HUDEP-2 (cell line): Measurements from ENCODE around the gene MB21D2.
"Not testable (repeated sequence)": the region's sequence is repeated elsewhere in the genome, so short reads cannot be mapped to it uniquely, and the experiment has no call there.

Experiments used
- DNase-seq, 76 experiments: peaks; one replicate each; lab custom pipeline; 2025; ENCODE audit not compliant: unreplicated experiment in 76 of 76; lab: John Stamatoyannopoulos, UW

MB21D2 gene, protein sequence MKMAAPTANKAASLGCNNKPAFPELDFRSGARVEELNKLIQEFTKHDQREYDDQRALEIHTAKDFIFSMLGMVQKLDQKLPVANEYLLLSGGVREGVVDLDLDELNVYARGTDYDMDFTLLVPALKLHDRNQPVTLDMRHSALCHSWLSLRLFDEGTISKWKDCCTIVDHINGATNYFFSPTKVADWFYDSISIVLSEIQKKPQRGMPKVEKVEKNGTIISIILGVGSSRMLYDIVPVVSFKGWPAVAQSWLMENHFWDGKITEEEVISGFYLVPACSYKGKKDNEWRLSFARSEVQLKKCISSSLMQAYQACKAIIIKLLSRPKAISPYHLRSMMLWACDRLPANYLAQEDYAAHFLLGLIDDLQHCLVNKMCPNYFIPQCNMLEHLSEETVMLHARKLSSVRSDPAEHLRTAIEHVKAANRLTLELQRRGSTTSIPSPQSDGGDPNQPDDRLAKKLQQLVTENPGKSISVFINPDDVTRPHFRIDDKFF

DNA sequence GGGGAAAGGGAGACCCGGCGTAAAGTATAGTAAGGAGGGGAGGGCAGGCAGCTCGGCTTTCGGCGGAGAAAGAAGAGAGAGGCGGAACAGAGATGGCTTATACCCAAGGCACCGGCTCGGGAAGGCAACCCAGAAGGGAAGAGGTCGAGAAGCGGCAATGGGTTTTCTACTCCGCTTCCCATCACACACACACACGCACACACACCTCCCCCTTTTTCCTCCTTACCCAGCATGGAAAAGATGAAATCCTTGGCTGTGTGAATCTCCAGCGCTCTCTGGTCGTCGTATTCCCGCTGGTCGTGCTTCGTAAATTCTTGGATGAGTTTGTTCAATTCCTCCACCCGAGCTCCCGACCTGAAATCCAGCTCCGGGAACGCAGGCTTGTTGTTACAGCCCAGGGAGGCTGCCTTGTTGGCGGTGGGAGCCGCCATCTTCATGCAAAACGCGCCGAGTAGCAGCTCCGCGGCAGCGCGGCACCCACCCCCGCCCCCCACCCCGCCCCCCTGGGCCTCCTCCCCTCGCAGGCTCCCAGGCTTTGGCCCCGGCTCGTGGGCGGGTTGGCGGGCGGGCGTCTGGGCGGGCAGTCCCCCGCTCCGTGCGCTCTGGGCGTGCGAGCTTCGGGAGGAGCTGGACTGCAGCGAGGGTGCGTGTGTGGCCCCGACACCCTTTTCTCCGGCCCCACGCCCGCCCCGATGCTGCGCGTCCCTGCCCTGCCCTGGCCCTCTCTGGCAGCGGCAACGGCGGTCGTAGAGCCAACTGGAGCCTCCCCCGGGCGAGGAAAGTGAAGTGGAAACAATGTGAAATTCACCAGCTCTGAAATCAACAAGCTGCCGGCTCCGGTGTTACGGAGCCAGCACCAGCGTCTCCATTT is at the start of gene MB21D2:
MB21D2 (minus strand) TSS at position 453 of the 871 bp plus-strand sequence; CDS start at position 437, 16 bp downstream.
- peak in 18 of 76 experiments; percentile 1 to 39 (median 8) for DNase-seq

DNA sequence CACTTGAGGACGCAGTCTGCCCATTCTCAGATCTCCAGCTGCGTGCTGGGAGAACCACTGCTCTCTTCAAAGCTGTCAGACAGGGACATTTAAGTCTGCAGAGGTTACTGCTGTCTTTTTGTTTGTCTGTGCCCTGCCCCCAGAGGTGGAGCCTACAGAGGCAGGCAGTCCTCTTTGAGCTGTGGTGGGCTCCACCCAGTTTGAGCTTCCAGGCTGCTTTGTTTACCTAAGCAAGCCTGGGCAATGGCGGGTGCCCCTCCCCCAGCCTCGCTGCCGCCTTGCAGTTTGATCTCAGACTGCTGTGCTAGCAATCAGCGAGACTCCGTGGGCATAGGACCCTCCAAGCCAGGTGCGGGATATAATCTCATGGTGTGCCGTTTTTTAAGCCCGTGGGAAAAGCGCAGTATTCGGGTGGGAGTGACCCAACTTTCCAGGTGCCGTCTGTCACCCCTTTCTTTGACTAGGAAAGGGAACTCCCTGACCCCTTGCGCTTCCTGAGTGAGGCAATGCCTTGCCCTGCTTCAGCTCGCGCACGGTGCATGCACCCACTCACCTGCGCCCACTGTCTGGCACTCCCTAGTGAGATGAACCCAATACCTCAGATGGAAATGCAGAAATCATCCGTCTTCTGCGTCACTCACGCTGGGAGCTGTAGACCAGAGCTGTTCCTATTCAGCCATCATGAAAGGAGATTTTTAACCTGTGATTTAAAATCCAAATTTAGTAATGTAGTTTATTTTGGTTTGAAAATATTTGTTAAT is 47.5 kb upstream of the MB21D2 start:
- DNase-seq: not testable (repeated sequence)

DNA sequence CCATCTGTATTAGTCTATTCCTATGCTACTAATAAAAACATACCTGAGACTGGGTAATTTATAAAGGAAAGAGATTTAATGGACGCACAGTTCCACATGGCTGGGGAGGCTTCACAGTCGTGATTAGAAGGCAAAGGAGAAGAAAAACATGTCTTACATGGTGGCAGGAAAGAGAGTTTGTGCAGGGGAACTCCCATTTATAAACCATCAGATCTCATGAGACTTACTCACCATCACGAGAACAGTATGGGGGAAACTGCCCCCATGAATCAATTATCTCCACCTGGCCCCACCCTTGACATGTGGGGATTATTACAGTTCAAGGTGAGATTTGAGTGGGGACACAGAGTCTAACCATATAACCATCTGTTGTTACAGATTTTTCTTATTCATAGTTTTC is 42.1 kb upstream of the MB21D2 start:
- no peak for DNase-seq

DNA sequence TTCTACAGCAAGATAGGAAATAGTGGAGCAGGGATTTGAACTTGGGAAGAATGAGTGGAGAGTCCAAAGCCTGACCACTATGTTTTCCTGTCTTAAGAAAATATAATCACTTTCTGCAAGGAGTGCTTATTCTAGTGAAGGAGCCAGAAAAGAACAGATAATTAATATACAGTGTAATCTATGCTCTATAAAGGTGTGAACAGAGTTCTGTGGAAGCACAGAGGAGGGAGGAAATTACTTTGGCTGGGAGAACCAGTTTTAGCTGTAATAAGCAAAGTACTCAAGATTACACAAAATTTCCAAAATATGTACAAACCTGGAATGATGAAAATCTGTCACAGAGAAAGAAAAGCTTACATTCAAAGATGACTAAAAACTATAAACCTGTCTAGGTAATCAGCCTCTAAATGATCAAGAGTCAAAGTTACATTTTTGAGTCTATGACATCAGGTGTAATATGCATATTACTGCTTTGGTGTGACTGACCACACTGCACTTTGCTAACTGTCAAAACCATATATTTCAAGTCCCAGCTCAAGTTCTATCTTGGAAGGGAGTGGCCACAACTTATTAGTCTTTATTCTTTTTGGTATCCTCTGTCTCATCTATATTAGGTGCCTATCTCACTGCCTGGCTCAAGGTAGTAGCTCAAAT is 40.7 kb upstream of the MB21D2 start:
- DNase-seq: no peak

DNA sequence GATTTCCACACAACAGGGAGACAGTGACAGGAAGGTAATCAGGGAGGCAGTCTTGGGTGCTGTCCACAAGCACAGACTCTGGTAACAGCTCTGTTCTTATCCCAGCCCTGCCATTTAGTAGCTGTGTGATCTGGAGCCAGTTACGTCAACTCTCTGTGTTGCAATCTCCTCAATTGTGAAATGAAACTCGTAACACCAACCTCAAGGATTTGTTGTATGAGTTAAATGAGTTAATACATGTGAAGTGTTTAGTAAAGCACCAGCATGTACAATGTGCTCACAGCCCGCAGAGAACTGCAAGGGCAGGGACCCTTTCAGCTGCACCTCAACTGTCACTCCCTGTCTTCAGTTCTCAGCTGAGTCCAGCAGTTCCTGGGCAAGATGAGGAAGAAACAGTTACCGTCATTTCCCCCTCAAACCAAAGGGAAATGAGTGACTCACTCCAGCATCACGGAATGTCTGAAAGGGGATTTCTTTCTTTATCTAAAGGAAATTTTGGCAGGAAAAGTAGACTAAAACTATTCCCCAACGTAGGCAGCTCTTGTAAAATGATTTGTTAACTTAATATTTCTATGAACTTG is 39.9 kb upstream of the MB21D2 start:
- no peak for DNase-seq

DNA sequence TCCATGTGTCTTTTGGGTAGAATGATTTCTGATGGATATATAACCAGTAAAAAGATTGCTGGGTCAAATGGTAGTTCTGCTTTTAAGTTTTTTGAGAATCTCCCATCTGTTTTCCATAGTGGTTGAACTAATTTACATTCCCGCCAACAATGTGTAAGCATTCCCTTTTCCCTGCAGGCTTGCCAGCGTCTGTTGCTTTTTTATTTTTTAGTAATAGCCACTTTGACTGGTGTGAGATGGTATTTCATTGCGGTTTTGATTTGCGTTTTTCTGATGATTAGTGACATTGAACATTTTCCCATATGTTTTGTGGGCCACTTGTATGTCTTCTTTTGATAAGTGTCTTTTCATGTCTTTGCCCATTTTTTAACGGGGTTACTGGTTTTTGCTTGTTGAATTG is 36.3 kb upstream of the MB21D2 start:
- no peak for DNase-seq

DNA sequence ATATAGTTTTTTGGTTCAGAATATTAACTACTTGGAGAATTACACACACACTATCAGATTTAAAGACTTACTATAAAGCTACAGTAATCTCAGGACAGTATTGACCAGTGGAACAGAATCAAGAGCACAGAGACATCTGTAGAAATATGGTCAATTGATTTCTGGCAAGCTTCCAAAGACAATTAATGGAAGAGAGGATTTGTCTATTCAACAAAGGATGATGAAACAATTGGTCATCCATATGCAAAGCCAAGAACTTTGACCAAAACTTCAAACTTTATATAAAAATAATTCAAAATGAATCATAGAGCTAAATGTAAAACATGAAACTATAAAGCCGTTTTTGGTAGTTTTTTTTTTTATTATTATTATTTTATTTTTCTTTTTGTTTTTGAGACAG is 29.8 kb upstream of the MB21D2 start:
- no peak for DNase-seq

DNA sequence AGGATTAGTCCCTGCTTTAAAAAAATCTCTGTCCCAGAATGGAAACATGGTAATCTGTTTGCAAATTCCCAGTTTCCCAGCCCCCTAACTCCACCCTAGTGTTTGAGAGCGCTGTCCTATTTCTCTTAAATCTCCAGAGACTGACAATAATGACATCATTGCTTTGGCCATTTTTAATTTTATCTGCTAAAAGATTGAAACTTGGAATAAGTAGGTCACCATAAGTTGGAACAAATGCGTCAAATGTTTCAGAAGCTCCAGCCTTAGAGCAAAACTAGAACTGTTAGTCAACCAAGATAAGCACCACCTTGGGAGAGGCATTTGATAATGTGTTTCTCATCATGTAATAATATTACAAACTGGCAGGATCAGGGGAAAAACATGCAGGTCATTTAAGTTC is 25.7 kb upstream of the MB21D2 start:
- DNase-seq: no peak

DNA sequence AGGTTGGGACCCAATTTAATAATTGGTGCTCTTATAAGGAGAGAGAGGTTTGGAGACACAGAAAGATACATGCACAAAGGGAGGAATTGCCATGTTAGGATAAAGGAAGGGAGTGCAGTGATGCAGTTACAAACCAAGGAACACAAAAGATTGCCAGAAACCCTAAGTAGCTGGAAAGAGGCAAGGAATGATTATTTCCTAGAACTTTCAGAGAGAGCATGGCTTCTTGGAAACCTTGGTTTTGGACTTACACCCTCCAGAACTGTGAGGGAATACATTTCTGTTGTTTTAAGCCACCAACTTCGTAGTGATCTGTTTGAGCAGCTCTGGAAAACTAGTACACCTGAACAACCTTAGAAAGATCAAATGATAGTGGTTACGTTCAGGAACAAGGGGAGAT is 25.0 kb upstream of the MB21D2 start:
- no peak for DNase-seq

DNA sequence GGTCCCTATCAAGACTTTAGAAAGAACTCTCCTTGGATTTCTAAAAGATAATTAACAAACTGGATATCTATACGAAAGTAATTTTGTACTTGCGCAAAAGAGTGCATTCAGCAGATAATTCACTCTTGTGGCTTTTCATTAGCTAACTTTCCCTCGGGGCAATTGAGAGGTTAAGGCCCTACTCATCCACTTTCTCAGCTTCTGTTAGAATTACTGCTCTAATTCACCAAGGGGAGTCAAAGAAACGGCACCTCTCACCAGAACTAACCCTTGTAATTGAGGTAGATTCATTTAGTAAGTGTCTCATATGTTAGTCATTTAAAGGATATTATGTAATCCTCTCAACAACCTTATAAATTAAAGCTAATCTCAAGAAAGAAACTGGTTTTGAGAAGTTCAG is 22.5 kb upstream of the MB21D2 start:
- no peak for DNase-seq

DNA sequence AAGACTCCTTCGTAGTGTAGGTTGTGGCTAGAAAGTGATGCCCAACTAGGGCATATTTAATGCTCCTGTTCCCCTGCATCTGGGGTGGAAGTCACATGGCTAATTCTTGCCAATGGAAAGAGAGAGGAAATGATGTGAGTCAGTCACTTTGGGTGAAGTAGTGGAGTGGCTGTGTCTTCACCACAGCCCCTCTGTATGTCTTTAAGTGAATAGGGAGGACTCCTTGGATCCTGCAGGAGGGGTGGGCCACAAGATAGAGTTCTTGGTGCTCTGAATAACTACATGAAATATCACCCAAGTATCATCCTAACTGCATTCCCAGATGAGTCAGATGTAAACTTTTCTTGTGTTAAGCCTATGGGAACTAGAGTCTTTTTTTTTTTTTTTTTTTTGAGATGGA is 17.8 kb upstream of the MB21D2 start:
- DNase-seq: no peak

DNA sequence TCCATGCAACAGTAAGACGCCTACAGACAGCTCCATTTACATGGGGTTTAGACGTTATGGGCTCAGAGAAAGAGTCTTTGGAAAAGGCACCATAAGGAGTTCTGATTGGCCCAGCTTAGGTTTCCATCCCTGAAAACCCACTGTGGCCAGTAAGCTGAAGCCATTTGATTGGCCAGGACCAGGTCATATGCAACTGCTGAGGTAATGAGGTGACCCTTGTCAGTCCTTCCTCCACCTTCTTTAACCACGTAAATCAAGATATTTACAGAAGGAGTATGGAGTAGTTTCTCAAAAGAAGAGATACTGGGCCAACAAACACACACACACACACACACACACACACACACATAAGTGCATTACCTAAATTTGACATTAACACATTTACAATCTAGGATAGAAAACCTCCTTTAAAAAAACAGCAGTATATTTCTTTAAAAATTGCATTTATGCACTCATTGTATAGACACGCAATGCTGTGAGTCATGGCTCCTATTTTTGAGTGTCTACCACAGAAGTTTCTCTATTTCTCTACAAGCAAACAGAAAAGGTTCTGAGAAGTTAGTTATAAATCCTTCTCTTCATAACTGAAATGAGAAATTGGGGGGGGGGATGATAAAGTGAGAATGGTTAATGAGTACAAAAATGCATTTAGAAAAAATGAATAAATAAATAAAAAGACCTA is 16.3 kb upstream of the MB21D2 start:
- no peak for DNase-seq

DNA sequence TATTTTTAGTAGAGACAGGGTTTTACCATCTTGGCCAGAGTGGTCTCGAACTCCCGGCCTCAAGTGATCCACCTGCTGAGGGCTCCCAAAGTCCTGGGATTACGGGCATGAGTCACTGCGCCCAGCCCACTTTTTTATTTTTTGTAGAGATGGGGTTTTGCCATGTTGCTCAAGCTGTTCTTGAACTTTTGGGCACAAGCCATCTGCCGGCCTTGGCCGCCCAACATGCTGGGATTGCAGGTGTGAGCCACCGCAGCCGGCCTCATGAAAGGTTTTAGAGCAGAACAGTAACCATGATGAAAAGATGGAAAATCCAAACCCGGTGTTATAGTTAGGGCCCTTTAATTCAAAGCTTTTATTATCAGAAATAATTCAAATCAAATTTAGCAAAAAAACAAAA is 15.6 kb upstream of the MB21D2 start:
- DNase-seq: no peak

DNA sequence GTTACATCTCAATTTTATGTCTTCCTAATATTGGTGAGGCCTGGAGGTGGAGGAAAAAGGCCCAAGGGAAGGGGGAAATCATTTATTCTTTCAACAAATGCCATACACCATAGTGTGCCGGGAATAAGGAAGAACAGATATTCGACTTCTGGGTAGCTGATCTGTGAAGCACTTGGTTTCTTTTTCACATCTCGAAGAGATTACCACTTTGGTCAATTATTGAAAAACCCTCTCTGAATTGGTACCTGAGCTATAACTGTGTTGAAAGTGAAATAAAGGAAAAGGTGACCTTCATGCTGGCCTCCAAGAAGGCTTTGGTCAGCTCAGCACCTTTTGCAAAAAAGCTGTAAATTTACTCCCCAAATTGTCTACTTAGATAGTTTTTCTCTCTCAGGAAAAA is 14.2 kb upstream of the MB21D2 start:
- DNase-seq: no peak

DNA sequence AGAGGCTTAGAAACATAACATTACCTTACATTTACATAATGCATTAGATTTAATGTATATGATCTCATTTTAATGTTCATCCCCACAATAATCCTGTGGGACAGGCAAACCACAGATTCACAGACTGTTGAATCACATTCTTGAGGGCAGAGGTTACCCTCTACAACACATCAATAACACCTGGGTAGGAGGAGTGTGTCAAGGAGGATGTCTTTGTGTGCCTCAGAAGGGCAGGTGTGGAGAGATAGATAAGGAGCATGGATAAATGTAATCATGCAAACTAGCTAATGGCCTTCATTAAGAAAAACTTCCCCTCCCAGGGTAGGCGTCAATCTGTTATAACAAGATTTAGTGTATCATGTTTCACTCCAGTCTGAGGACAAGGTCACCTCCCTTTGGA is 12.9 kb upstream of the MB21D2 start:
- DNase-seq: no peak

DNA sequence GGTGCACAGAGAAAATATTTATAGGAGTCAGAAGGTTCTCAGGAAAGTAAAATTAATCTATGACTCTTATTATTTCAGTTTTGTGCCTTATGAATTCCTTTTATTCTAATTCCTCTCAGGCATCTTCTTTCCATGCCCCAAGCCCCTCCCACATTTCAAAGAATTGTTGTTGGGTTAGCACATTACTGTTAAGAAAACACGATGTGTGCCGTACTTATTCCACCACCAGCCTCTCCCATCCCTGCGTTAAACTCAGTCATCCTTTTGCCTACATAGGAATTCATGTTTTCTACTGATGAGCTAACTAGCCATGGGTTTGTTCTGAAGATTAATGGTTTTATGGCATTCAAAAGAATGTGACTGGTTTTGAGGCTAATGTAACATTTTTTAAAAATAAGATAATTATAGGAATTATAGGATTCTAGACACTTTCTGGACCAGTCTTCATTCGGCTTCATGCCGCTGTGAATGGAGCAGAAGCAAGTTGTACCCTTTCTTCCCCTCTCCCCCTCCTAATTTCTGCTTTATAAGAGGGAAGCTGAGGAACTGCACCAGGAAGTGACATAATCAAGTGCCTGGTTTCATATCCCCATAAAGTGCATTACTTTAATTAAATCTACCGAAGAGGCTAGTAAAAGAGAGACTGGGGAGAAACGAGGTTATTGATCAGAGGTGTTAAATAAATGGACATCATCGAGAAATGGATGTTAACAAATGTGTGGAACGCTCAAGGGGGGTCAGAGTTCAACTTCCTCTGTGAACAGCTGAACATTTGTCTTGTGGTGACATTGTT is 12.3 kb upstream of the MB21D2 start:
- no peak for DNase-seq

DNA sequence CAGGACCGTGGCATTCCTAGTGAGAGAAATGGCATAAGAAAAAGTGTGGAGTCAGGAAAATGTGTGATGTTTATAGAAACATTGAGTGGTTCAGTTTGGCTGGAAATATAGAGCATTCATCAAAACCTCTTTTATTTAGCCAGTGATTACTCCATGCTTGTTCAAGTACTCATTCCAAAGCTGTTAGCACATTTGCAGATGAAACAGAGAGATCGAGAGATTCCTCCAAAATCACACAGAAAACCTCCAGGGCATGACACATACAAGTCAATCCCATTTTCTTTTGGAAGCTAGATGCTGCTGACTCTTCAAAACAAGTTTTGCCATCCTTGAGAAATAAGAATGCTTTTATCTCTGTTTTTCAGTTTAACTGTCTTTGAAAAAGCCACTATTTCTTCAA is 11.5 kb upstream of the MB21D2 start:
- no peak for DNase-seq

DNA sequence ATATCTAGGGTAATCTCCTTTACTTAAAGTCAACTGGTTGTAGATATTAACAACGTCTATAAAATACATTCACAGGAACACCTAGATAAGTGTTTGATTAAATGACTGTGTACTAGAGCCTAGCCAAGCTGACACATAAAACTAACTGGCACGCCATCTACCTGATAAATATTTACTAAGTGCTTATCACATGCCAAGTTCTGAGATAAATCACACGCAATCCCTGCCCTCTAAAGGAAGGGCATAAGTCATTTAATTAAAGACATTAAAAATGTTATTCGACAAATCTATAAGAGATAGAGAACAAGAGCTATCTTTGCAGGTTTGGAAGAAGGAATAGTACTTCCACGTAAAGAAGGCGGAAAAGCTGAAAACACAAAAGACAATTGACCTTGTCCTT is 11.1 kb upstream of the MB21D2 start:
- DNase-seq: no peak

DNA sequence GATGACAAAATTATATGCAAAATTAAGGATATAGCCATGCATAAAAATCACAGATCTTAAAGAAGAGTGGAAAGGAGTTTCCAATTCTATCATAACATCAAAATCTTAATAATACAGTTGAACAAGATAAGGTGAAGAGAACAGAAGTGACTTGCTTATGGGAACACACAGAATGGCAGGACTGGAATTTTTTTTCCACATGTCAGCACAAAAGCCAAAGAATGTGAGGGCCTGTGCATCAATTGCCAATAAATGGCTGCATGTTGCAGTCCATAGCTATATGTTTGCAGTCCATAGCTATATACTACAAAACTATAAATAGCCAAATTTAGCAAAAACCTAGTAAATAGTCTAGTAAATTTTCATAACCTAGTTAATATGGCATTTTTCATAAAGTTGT is 10.4 kb upstream of the MB21D2 start:
- no peak for DNase-seq
